Brain microvascular endothelial cell (primary cell): ENCODE results near the gene ZFAND3.
A peak's percentile ranks its signal among the peaks of the same experiment; 100 is the strongest.

Experiments
- DNase-seq: peaks from one replicate; pipeline ENCODE4 v3.0.0-alpha.2; 2020
- H3K27ac ChIP-seq: fragments of 250-450 bp; sonication (Bioruptor Pico); 2 replicates; pipeline ENCODE4 v1.5.1; 2020; ENCODE audit warnings: mild to moderate bottlenecking, moderate library complexity
- H3K27me3 ChIP-seq: fragments of 250-450 bp; sonication (Bioruptor Pico); replicated peaks from 2 replicates; pipeline ENCODE4 v1.5.1; 2020; ENCODE audit warnings: mild to moderate bottlenecking
- H3K36me3 ChIP-seq: fragments of 250-450 bp; sonication (Bioruptor Pico); replicated peaks from 2 replicates; pipeline ENCODE4 v1.5.1; 2020; ENCODE audit warnings: mild to moderate bottlenecking
- H3K4me3 ChIP-seq: 2 replicates; pipeline ENCODE4 v1.5.1; 2011; ENCODE audit warnings: low read depth, mild to moderate bottlenecking, control low read depth, low read length, moderate library complexity
- in situ Hi-C: cut with HindIII; loops from 2 replicates; pipeline ENCODE4 v1.10.0; 2017; ENCODE audit warnings: low sequenced_read_pairs, low pct_ligation_motif_present
- TF ChIP-seq, protein P1 (sequence below): IDR thresholded peaks from 2 replicates; pipeline ENCODE4 v1.5.1; 2011; ENCODE audit warnings: low read depth, mild to moderate bottlenecking, moderate library complexity, low read length, control low read depth, inconsistent platforms; ENCODE audit errors: missing control alignments

ZFAND3 gene

DNA sequence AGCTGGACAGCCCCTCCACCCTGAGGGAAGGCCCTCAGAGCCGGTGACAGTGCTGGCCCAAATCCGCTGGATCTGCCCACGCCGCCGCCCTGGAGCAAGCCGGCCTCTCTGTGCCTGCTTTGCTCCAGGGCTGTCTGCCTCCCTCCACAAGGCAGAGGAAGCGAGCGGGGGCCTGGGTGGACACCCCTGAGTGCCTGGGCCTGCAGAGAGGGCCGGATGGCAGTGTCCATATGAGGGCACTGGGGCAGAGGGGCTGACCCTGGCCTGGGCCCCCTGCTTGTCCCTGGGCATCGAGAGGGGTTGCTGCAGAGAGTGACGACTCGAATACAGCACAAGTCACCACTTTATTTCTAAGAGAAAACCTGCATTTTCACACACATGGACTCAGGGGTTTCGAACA is 348.6 kb downstream of the ZFAND3 start:
- in situ Hi-C loops: no loop called here
- Histone ChIP-seq H3K27me3 (no peaks in the 10 kb centered on the region), H3K27ac (no peak overlapping the region), H3K36me3 (no peaks in the 10 kb centered on the region), H3K4me3 (no peak overlapping the region)
- no peak for DNase-seq
- TF ChIP-seq, protein P1, sequence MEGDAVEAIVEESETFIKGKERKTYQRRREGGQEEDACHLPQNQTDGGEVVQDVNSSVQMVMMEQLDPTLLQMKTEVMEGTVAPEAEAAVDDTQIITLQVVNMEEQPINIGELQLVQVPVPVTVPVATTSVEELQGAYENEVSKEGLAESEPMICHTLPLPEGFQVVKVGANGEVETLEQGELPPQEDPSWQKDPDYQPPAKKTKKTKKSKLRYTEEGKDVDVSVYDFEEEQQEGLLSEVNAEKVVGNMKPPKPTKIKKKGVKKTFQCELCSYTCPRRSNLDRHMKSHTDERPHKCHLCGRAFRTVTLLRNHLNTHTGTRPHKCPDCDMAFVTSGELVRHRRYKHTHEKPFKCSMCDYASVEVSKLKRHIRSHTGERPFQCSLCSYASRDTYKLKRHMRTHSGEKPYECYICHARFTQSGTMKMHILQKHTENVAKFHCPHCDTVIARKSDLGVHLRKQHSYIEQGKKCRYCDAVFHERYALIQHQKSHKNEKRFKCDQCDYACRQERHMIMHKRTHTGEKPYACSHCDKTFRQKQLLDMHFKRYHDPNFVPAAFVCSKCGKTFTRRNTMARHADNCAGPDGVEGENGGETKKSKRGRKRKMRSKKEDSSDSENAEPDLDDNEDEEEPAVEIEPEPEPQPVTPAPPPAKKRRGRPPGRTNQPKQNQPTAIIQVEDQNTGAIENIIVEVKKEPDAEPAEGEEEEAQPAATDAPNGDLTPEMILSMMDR: no peak

DNA sequence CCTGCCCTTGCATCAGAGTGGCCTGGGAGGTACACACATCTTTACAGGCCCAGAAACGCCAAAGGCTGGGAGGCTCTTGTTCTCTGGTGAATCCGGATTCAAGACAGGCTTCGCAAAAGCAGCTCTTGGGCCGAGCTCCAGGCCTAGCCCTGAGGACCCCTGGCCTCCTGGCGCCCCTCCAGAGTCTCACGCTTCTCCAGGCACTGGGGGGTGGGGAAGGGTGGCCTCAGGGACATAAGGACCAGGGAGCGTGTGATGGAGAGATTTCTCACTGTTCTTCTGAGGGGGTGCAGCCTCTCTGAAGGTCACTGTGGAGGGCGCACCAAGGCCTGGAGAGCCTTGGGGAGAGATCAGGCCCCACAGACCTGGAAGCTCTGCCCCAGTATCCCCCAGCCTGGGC is 349.2 kb downstream of the ZFAND3 start:
- Histone ChIP-seq H3K4me3 (no peak overlapping the region), H3K27ac (no peak overlapping the region), H3K36me3 (no peaks in the 10 kb centered on the region), H3K27me3 (no peaks in the 10 kb centered on the region)
- no peak for DNase-seq
- in situ Hi-C loops: no loop called here
- TF ChIP-seq, protein P1: no peak

DNA sequence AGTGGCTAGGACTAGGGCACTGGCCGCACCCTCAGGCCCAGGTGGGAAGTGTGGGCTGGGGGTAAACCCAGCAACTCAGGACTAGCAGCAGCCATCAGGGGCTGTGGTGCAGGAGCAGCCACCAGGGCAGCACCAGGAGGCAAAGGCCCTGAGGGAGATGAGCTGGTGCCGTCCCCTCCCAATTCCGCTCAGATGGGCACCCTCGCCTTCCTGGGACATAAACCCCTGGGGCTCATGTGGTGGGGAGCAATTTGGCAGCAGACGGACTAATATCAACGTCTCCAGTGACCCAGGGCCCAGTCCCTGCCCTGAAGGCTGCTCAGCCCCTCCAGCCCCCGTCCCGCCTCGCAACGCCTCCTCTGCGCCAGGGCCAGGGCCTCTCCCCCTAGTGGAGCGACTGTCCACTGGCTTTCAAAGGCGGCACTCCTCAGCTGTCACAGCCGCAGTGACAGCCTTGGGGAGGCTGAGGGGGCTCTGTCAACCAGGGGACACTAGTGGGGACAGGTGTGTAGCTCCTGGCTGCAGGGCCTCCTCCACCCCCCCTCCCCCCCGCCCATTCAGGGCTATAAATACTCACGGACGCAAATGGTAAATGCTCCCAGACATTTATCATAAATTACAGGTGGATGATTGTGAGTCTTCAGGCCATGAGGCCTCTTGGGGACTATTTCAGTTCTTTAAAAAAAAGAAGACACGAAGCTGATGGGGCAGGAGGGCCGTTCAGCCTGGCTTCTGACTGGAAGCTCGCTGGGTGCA is 349.9 kb downstream of the ZFAND3 start:
- H3K27ac ChIP-seq: no peak overlapping the region
- in situ Hi-C loops: no loop called here
- no peaks in the 10 kb centered on the region for H3K36me3 ChIP-seq
- TF ChIP-seq, protein P1: peak; percentile 35
- H3K4me3 ChIP-seq: no peak overlapping the region
- H3K27me3 ChIP-seq: no peaks in the 10 kb centered on the region
- no peak for DNase-seq

DNA sequence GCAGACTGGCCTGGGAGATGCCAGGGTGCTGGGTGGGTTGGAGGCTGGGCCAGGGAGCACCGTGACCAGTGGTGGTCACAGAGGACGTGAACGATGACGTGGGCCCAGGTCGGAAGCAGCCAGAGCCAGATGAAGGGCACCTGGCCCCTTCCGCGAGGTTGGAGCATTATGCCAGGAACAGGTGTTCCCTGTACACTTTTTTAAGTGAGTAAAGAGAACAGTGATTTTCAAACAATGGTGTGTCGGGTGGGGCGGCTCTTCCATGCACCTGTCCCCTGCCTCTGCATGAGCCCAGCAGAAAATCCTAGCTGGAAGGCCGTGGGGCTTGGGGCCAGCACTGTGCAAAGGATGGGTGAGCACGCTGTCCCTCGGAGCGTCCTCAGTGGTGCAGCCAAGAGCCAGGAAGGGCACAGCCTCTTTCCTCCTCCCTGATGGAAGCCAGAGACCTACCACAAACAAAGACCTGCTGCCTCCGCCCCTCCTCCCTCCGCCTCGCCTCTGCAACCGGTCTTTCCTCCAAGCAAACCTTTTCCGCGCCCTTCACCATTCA is 350.5 kb downstream of the ZFAND3 start:
- DNase-seq: no peak
- H3K36me3 ChIP-seq: no peaks in the 10 kb centered on the region
- in situ Hi-C loops: no loop called here
- H3K27ac ChIP-seq: no peak overlapping the region
- TF ChIP-seq, protein P1: no peak
- H3K4me3 ChIP-seq: no peak overlapping the region
- H3K27me3 ChIP-seq: no peaks in the 10 kb centered on the region

DNA sequence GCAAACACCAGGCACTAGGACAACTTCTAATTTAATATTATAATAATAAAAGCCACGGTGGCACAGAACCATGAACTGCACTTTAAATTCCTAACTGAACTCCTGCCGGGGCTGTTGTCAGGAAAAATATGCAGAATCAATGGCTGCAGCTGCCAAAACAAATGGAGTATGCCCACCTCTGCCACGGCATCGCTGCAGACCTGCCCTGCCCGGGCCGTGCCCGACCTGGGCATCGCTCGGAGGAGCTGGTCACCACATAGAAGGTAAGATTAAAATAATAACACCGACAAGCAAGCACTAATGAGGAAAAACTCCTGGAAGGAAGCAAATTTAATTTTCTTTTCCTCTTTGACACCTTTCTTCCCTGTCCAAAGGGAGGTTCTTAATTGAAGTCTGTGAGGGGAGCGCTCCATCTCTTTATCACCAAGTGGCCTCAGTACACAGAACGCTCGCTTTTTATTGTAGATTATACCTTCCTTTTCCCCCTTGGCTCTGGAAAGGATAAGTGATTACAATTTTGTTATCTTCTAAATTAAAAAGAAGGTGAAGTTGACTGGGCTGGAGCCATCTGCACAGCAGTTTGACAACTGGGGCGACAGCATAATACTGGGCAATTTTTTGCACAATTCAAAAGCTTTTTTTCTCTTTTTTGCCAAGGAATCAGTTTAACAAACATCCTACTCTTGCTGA is 351.3 kb downstream of the ZFAND3 start:
- H3K4me3 ChIP-seq: no peak overlapping the region
- no peaks in the 10 kb centered on the region for H3K36me3 ChIP-seq
- no peaks in the 10 kb centered on the region for H3K27me3 ChIP-seq
- in situ Hi-C loops: no loop called here
- DNase-seq: no peak
- TF ChIP-seq, protein P1: no peak
- no peak overlapping the region for H3K27ac ChIP-seq
